ENCODE data around the gene PPM1D.
"Not testable (repeated sequence)": the region's sequence is repeated elsewhere in the genome, so short reads cannot be mapped to it uniquely, and the experiment has no call there.

PPM1D gene

DNA sequence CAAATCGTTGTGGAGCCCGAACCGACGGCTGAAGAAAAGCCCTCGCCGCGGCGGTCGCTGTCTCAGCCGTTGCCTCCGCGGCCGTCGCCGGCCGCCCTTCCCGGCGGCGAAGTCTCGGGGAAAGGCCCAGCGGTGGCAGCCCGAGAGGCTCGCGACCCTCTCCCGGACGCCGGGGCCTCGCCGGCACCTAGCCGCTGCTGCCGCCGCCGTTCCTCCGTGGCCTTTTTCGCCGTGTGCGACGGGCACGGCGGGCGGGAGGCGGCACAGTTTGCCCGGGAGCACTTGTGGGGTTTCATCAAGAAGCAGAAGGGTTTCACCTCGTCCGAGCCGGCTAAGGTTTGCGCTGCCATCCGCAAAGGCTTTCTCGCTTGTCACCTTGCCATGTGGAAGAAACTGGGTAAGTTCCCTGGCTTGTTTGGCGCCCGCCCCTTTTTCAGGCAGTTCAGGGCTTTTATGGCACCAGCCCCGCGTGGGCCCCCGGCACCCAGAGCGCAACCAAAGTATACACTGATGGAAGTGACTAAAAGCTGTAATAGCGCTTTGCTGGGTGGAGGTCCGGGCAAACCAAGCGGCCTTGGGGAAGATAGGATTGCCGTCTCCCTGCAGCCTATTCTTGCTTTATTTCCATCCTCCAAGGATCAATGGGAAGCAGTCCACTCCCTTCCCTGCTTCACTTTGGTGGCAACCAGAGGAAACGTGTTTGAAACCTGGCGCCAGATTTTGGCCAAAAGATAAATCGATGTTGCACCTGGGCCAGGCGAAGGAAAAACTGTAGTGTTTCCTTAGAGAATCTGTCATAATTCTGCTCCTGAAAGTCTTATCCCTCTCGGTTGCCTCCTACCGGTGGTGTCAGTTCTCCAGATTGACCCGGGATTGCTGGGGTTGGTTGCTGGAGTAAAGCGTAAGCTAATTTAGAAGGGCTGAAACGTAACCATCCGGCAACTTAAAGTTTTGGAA is 775 bp downstream of the PPM1D start:
- DNase-seq (ENCODE audit: low read depth): peak; percentile 60
- H3K4me3 ChIP-seq (ENCODE audit: control insufficient read depth, low read depth, low read length): peak overlapping the region; percentile 82
- TF ChIP-seq, protein P1, sequence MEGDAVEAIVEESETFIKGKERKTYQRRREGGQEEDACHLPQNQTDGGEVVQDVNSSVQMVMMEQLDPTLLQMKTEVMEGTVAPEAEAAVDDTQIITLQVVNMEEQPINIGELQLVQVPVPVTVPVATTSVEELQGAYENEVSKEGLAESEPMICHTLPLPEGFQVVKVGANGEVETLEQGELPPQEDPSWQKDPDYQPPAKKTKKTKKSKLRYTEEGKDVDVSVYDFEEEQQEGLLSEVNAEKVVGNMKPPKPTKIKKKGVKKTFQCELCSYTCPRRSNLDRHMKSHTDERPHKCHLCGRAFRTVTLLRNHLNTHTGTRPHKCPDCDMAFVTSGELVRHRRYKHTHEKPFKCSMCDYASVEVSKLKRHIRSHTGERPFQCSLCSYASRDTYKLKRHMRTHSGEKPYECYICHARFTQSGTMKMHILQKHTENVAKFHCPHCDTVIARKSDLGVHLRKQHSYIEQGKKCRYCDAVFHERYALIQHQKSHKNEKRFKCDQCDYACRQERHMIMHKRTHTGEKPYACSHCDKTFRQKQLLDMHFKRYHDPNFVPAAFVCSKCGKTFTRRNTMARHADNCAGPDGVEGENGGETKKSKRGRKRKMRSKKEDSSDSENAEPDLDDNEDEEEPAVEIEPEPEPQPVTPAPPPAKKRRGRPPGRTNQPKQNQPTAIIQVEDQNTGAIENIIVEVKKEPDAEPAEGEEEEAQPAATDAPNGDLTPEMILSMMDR (IDR thresholded peaks at IDR 0.05; ENCODE audit: control insufficient read depth, insufficient read depth, low read depth, low read length, missing control alignments): peak; percentile 84

DNA sequence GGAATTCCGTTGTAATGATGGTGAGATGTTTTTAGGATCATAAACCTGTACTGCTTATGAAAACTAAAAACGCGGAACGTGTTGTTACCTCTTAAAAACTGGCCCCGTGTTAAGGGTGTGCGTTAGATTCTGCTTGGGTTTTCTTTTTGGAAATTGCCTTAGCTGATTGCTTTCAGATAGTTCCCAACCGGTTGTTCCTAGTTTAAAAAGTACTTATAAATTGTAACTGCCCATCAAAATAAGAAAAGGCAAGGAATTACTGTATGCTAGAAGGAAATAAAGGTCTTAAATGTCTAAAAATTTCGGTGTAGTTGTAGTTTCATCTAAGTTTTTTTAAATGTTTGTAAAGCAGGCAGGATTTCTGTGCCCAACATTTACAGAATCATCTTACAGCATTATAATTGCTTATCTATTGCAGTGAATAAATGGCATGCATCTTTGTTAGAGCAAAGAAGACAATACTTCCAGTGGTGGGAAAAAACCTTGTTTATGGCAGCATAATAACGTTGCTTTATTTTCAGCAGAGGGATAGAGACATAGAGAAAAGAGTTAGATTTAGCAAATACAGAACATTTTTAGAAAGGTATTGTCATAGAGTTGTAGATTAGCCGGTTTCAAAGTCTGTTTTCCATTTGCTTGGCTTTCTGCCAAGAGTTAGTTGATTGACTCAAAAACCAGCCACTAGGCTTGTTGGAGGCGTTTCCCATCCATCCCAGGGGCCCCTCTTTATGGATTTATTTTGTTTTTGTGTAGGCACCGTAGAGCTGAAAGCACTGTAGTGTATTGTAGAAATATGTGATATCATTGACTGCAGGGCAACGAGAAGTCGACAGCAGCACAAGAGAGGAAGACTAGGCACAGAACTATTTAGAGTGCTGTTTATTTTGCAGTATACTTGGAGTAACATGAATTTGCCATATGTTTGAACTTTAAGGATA is 1.7 kb downstream of the PPM1D start:
- TF ChIP-seq, protein P1 (IDR thresholded peaks at IDR 0.05; ENCODE audit: control insufficient read depth, insufficient read depth, low read depth, low read length, missing control alignments): no peak
- DNase-seq (ENCODE audit: low read depth): peak; percentile 32
- H3K4me3 ChIP-seq (ENCODE audit: control insufficient read depth, low read depth, low read length): peak overlapping the region; percentile 82

DNA sequence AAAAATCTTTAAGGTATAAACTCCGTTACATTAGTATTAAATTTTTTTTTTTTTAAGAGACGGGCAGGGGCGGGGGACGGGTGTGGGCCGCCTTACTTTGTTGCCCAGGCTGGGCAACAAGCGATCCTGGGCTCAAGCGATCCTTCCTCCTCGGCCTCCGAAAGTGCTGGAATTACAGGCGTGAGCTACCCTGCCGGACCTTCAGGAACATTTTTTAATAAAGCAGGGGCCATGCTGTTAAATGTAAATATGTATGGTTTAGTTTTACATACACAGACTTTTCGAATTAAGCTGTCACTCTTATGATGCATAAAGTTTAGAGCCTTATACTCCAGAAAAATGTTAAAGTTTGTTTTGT is 2.4 kb downstream of the PPM1D start:
- peak overlapping the region; percentile 82 for H3K4me3 ChIP-seq (ENCODE audit: control insufficient read depth, low read depth, low read length)
- DNase-seq (ENCODE audit: low read depth): no peak
- TF ChIP-seq, protein P1 (IDR thresholded peaks at IDR 0.05; ENCODE audit: control insufficient read depth, insufficient read depth, low read depth, low read length, missing control alignments): no peak

DNA sequence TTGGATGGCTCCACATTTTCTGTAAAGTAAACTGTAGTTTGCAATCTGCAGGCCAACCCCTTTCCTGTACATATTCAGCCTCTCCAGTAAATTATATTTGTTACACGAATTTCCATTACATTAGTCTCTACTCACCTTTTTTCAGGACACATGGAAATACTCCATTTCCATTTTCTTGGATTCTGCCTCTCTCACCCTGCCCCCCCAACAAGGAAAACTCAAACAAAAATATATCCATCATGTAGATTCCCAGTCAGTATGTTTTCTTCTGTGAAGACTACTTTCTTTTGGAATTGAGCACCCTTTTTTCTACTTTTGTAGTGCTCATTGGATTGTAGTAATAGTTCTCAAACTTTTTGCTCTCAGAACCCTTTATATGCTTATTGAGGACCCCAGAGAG is 2.9 kb downstream of the PPM1D start:
- TF ChIP-seq, protein P1 (IDR thresholded peaks at IDR 0.05; ENCODE audit: control insufficient read depth, insufficient read depth, low read depth, low read length, missing control alignments): no peak
- no peak overlapping the region for H3K4me3 ChIP-seq (ENCODE audit: control insufficient read depth, low read depth, low read length)
- no peak for DNase-seq (ENCODE audit: low read depth)

DNA sequence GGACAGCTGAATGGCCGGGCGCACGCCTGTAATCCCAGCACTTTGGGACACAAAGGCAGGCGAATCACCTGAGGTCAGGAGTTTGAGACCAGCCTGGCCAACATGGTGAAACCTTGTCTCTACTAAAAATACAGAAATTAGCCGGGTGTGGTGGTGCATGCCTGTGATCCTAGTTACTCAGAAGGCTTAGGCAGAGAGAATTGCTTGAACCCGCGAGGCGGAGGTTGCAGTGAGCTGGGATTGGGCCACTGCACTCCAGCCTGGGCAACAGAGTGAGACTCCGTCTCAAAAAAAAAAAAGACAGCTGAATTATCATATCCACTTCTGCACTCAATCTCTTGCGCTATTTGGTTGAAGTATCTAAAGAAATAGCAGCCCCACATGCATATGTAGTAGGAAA is 3.5 kb downstream of the PPM1D start:
- DNase-seq (ENCODE audit: low read depth); H3K4me3 ChIP-seq (ENCODE audit: control insufficient read depth, low read depth, low read length): not testable (repeated sequence)

DNA sequence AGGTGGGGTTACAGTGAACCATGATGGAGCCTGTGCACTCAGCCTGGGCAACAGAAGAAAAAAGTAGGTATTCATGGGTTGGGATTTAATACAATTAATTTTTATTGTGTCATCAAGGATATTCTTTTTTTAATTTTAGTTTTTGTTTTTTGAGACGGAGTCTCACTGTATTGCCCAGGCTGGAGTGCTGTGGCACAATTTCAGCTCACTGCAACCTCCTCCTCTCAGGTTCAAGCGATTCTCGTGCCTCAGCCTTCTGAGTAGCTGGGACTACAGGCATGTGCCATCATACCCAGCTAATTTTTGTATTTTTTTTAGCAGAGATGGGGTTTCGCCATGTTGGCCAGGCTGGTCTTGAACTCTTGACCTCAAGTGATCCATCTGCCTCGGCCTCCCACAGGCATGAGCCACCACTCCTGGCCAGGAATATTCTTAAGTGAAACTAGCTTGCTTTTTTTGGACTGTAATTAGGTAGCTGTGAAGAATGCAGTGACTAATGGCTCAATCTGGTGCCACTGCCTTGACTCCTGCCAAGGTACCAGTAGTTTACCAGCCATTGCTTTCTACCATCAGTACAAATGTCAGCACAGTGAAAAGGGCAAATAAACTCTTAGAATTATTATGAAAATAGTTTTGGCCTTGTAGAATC is 4.8 kb downstream of the PPM1D start:
- no peak overlapping the region for H3K4me3 ChIP-seq (ENCODE audit: control insufficient read depth, low read depth, low read length)
- TF ChIP-seq, protein P1 (IDR thresholded peaks at IDR 0.05; ENCODE audit: control insufficient read depth, insufficient read depth, low read depth, low read length, missing control alignments): no peak
- peak; percentile 41 for DNase-seq (ENCODE audit: low read depth)
